OCI-LY1 (cell line): Measurements from ENCODE around the gene CEMP1.
"Not testable (repeated sequence)": the region's sequence is repeated elsewhere in the genome, so short reads cannot be mapped to it uniquely, and the experiment has no call there.

ENCODE experiments used
- H2AFZ ChIP-seq: fragments of 200-600 bp; sonication (generic), shearing (Covaris generic); 2 replicates; pipeline ENCODE4 v1.6.0; 2014; ENCODE audit warnings: antibody characterized with exemption, mild to moderate bottlenecking, low read length
- H3F3A ChIP-seq: fragments of 200-600 bp; sonication (generic), shearing (Covaris generic); 2 replicates; pipeline ENCODE4 v1.6.0; 2014; ENCODE audit warnings: mild to moderate bottlenecking, antibody characterized with exemption, low read length, moderate library complexity; ENCODE audit not compliant: insufficient read depth
- H3K27ac ChIP-seq: fragments of 200-600 bp; sonication (generic); 2 replicates; pipeline ENCODE4 v1.5.1; 2014; ENCODE audit warnings: low read length, mixed run types, mild to moderate bottlenecking, low read depth; ENCODE audit not compliant: poor library complexity, severe bottlenecking
- H3K27me3 ChIP-seq: fragments of 200-600 bp; sonication (generic); 2 replicates; pipeline ENCODE4 v1.6.0; 2014; ENCODE audit warnings: antibody characterized with exemption, mild to moderate bottlenecking, low read length, moderate library complexity; ENCODE audit not compliant: insufficient read depth
- H3K36me3 ChIP-seq: fragments of 200-600 bp; sonication (generic); 2 replicates; pipeline ENCODE4 v1.6.1; 2014; ENCODE audit warnings: mild to moderate bottlenecking, antibody characterized with exemption, low read length, moderate library complexity, mixed read lengths; ENCODE audit not compliant: insufficient read depth
- H3K4me1 ChIP-seq: fragments of 200-600 bp; sonication (generic); 2 replicates; pipeline ENCODE4 v1.5.1; 2014; ENCODE audit warnings: mild to moderate bottlenecking, low read length, moderate library complexity; ENCODE audit not compliant: insufficient read depth, severe bottlenecking
- H3K4me2 ChIP-seq: fragments of 200-600 bp; sonication (generic), shearing (Covaris generic); 2 replicates; pipeline ENCODE4 v1.6.1; 2014; ENCODE audit warnings: low read length
- H3K4me3 ChIP-seq: fragments of 200-600 bp; sonication (generic); 2 replicates; pipeline ENCODE4 v1.5.1; 2014; ENCODE audit warnings: low read length, low read depth, mild to moderate bottlenecking, mixed read lengths; ENCODE audit not compliant: poor library complexity, severe bottlenecking
- H3K79me2 ChIP-seq: fragments of 200-600 bp; shearing (Covaris generic); 2 replicates; pipeline ENCODE4 v1.6.1; 2016; ENCODE audit warnings: mixed run types, low read length, mixed read lengths; ENCODE audit not compliant: insufficient read depth
- H3K9ac ChIP-seq: fragments of 200-600 bp; sonication (generic), shearing (Covaris generic); 2 replicates; pipeline ENCODE4 v1.6.1; 2014; ENCODE audit warnings: mild to moderate bottlenecking, low read length, mixed read lengths
- H3K9me2 ChIP-seq: fragments of 200-600 bp; sonication (generic), shearing (Covaris generic); 2 replicates; pipeline ENCODE4 v1.6.1; 2014; ENCODE audit warnings: low read depth, mild to moderate bottlenecking, low read length, mixed read lengths
- H3K9me3 ChIP-seq: fragments of 200-600 bp; shearing (Covaris generic); 2 replicates; pipeline ENCODE4 v1.6.1; 2014; ENCODE audit warnings: low read length, mixed read lengths
- H4K20me1 ChIP-seq: fragments of 200-600 bp; sonication (generic), shearing (Covaris generic); 2 replicates; pipeline ENCODE4 v1.6.0; 2016; ENCODE audit warnings: mild to moderate bottlenecking, low read length; ENCODE audit not compliant: insufficient read depth
- CTCF ChIP-seq: fragments of 200-600 bp; sonication (generic), shearing (Covaris generic); IDR thresholded peaks from 2 replicates; pipeline ENCODE4 v1.5.1; 2017; ENCODE audit warnings: mild to moderate bottlenecking, antibody characterized with exemption, low read length, moderate library complexity, mixed read lengths
- EZH2 ChIP-seq: fragments of 200-600 bp; sonication (generic), shearing (Covaris generic); IDR thresholded peaks from 2 replicates; pipeline ENCODE4 v1.8.0; 2017; ENCODE audit warnings: borderline replicate concordance, mixed run types, mild to moderate bottlenecking, antibody characterized with exemption, low read length, moderate library complexity, mixed read lengths

CEMP1 gene, protein sequence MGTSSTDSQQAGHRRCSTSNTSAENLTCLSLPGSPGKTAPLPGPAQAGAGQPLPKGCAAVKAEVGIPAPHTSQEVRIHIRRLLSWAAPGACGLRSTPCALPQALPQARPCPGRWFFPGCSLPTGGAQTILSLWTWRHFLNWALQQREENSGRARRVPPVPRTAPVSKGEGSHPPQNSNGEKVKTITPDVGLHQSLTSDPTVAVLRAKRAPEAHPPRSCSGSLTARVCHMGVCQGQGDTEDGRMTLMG

DNA sequence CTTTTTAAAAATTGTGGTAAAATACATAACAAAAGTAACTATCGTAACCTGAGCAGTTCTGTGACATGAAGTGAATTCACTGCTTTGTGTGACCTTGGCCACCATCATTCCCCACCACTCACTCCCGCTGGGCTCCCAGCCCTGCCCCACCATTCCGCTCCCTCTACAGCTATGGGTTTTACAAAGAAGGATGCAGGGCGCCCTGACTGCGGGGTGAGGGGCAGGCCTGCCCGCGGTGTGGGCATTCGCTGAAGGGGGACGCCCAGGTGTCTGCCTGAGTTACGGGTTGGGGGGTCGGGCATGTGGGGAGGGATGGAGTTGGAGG lies at the start of gene CEMP1:
Gene CEMP1 (minus strand): TSS at position 38 of the 325 bp plus-strand sequence. CDS start 335 bp downstream, outside the sequence.
- no peaks in the 10 kb centered on the region for H3K79me2 ChIP-seq
- no peak for TF ChIP-seq CTCF
- TF ChIP-seq EZH2, result no peak
- peak within 1 kb of the TSS; percentile 61 for H3K4me3 ChIP-seq
- H3F3A ChIP-seq, result no peaks in the 10 kb centered on the region
- no peaks in the 10 kb centered on the region for H3K27me3 ChIP-seq
- H3K9me3 ChIP-seq, result no peaks in the 10 kb centered on the region
- H3K36me3 ChIP-seq, result peaks cover 27% of the 10 kb centered on the region; the same call in 1 of the 2 replicates
- peak within 1 kb of the TSS; percentile 77 for H3K9ac ChIP-seq
- H4K20me1 ChIP-seq, result no peaks in the 10 kb centered on the region
- H3K4me1 ChIP-seq, result peaks cover 15% of the 10 kb centered on the region
- peak within 1 kb of the TSS; percentile 83 for H3K27ac ChIP-seq
- no peaks in the 10 kb centered on the region for H3K9me2 ChIP-seq
- H3K4me2 ChIP-seq, result peak within 1 kb of the TSS; percentile 74
- H2AFZ ChIP-seq, result no peak within 1 kb of the TSS

DNA sequence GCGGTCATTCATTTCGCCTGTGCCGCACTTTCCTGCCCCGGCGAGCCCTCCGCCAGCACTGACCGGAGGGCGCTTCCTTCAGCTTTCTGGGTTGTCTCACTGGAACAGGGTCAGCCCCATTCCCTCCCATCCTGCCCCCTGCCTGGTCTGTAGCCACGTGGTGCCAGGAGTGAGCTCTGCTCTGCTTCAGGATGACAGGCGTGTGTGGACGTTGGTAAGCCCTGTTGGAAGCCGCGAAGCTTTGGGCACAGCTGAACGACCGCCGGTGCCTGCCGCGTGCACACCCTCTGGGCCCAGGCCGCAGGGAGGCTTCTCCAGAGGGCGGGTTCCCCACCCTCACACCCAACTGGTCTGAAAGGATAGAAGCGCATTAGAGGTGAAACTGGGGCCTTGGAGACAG lies 49.6 kb upstream of the CEMP1 start:
- H3K27me3 ChIP-seq, H3K4me3 ChIP-seq, H3K27ac ChIP-seq, H3K9me2 ChIP-seq, H2AFZ ChIP-seq, H3F3A ChIP-seq, H3K36me3 ChIP-seq, H3K9me3 ChIP-seq, H3K4me1 ChIP-seq, H3K79me2 ChIP-seq, H4K20me1 ChIP-seq, H3K4me2 ChIP-seq, H3K9ac ChIP-seq: not testable (repeated sequence)

DNA sequence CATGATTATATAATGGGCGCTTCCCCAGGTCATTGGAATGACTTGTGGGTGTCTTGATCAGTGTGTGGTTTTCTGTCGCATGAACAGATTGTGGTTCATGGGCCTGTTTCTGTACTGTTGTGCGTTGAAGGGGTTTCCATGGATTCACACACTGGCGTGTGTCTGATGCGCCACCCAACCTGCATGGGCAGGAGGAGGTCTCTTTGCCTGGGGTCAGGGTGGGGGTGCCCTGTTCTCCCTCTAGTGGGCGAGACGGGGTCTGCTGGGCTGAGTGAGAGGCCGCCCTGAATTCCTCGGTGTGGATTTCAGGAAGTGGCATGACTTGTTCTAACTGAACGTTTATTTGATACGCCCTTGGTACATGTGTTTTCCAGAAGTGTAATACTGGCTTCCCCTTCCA lies 48.9 kb upstream of the CEMP1 start:
- H3K4me2 ChIP-seq, H3K4me3 ChIP-seq, H3K9ac ChIP-seq: not testable (repeated sequence)

GRCh38 chr16:2578905-2579304 lies 47.7 kb upstream of the CEMP1 start:
- not testable (repeated sequence) for H3K4me1 ChIP-seq, H3K9ac ChIP-seq, H3K27me3 ChIP-seq, H3K36me3 ChIP-seq, H3K27ac ChIP-seq, H3K9me3 ChIP-seq, H3K9me2 ChIP-seq, H4K20me1 ChIP-seq, H3F3A ChIP-seq, H3K4me2 ChIP-seq, H2AFZ ChIP-seq, H3K4me3 ChIP-seq, H3K79me2 ChIP-seq

More for the DNA sequence above, 48.9 kb upstream of the CEMP1 start:
- H3K9me3 ChIP-seq, H3K36me3 ChIP-seq, H3K4me1 ChIP-seq, H3K27ac ChIP-seq, H3K79me2 ChIP-seq, H3K27me3 ChIP-seq, H3F3A ChIP-seq, H4K20me1 ChIP-seq, H3K9me2 ChIP-seq, H2AFZ ChIP-seq: not testable (repeated sequence)

GRCh38 chr16:2577044-2577443 lies 45.8 kb upstream of the CEMP1 start:
- not testable (repeated sequence) for H3K9me2 ChIP-seq, H3K4me3 ChIP-seq, H2AFZ ChIP-seq, H3K4me2 ChIP-seq, H4K20me1 ChIP-seq, H3K27me3 ChIP-seq, H3F3A ChIP-seq, H3K9me3 ChIP-seq, H3K9ac ChIP-seq, H3K79me2 ChIP-seq, H3K36me3 ChIP-seq, H3K4me1 ChIP-seq, H3K27ac ChIP-seq

- not testable (repeated sequence) for H3K9me3 ChIP-seq, H3K9ac ChIP-seq, H2AFZ ChIP-seq
These were observed 44.6 kb upstream of the CEMP1 start for GRCh38 chr16:2575839-2576238.

DNA sequence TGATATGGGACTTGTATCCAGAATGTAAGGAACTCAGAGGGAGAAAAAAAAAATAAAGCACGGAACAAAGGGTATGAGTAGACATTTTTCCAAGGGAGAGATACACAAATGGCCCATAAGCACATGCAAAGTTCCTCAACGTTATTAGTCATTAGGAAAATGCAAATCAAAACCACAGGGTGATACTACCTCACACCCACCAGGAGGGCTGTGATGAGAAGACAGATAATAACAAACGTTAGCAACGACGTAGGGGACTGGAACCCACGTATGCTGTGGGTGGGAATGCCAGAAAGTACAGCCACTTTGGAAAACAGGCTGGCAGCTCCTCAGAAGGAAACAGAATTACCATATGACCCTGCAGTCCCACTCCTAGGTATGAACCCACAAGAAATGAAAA lies 41.5 kb upstream of the CEMP1 start:
- H4K20me1 ChIP-seq, H3K4me2 ChIP-seq, H3K4me3 ChIP-seq, H3K9ac ChIP-seq, H3K27me3 ChIP-seq, H3K27ac ChIP-seq, H3K36me3 ChIP-seq, H3K79me2 ChIP-seq, H3K9me3 ChIP-seq, H3K4me1 ChIP-seq, H2AFZ ChIP-seq, H3K9me2 ChIP-seq, H3F3A ChIP-seq: not testable (repeated sequence)

More at GRCh38 chr16:2575839-2576238, 44.6 kb upstream of the CEMP1 start:
- H4K20me1 ChIP-seq, H3K4me1 ChIP-seq, H3K4me3 ChIP-seq, H3K4me2 ChIP-seq, H3F3A ChIP-seq, H3K9me2 ChIP-seq, H3K79me2 ChIP-seq, H3K27me3 ChIP-seq, H3K36me3 ChIP-seq, H3K27ac ChIP-seq: not testable (repeated sequence)
